GM19463 (cell line): ENCODE measurements around the gene GADD45G.

Source experiments
- ATAC-seq: cut with Tn5 transposase; IDR thresholded peaks from one replicate; pipeline ENCODE4 v1.9.1; 2021; ENCODE audit warnings: mild to moderate bottlenecking, moderate library complexity; ENCODE audit not compliant: unreplicated experiment

GADD45G gene

GRCh38 chr9:89628601-89629000 is 23.8 kb downstream of the GADD45G start:
- ATAC-seq = no peak

- ATAC-seq = no peak
Observed at GRCh38 chr9:89629081-89629976, 24.5 kb downstream of the GADD45G start.

- ATAC-seq = no peak
Observed at GRCh38 chr9:89630508-89630907, 25.7 kb downstream of the GADD45G start.

- ATAC-seq = no peak
Observed at GRCh38 chr9:89631384-89631783, 26.6 kb downstream of the GADD45G start.

GRCh38 chr9:89632192-89632733 is 27.5 kb downstream of the GADD45G start:
- ATAC-seq = no peak

GRCh38 chr9:89632736-89633135 is 27.9 kb downstream of the GADD45G start:
- ATAC-seq = no peak

GRCh38 chr9:89633404-89633803 is 28.6 kb downstream of the GADD45G start:
- ATAC-seq = no peak

- ATAC-seq = no peak
Observed at GRCh38 chr9:89633920-89634319, 29.1 kb downstream of the GADD45G start.

GRCh38 chr9:89634995-89635742 is 30.4 kb downstream of the GADD45G start:
- no peak for ATAC-seq

- no peak for ATAC-seq
Observed at GRCh38 chr9:89635816-89636215, 31.0 kb downstream of the GADD45G start.

- ATAC-seq = no peak
Observed at GRCh38 chr9:89637787-89638186, 33.0 kb downstream of the GADD45G start.

- ATAC-seq = no peak
Observed at GRCh38 chr9:89638359-89638758, 33.5 kb downstream of the GADD45G start.

GRCh38 chr9:89638893-89639292 is 34.1 kb downstream of the GADD45G start:
- no peak for ATAC-seq

GRCh38 chr9:89639367-89639795 is 34.6 kb downstream of the GADD45G start:
- ATAC-seq = no peak

- ATAC-seq = no peak
Observed at GRCh38 chr9:89639961-89640360, 35.1 kb downstream of the GADD45G start.

GRCh38 chr9:89640361-89640760 is 35.5 kb downstream of the GADD45G start:
- ATAC-seq = no peak

- ATAC-seq = no peak
Observed at GRCh38 chr9:89640801-89641200, 36.0 kb downstream of the GADD45G start.

GRCh38 chr9:89641980-89642379 is 37.2 kb downstream of the GADD45G start:
- ATAC-seq = no peak

- ATAC-seq = no peak
Observed at GRCh38 chr9:89642789-89643188, 38.0 kb downstream of the GADD45G start.

- no peak for ATAC-seq
Observed at GRCh38 chr9:89646189-89646939, 41.6 kb downstream of the GADD45G start.
